ENCODE results near the gene TBC1D32. TPM values are rescaled to one million over a fixed set of nuclear protein-coding genes. Genes with fewer than 3 reads are reported as not detected.

The TBC1D32 gene
- total RNA-seq, 6 experiments from 2014 or later: 0.65 to 2.3 (median 1.7) TPM

DNA sequence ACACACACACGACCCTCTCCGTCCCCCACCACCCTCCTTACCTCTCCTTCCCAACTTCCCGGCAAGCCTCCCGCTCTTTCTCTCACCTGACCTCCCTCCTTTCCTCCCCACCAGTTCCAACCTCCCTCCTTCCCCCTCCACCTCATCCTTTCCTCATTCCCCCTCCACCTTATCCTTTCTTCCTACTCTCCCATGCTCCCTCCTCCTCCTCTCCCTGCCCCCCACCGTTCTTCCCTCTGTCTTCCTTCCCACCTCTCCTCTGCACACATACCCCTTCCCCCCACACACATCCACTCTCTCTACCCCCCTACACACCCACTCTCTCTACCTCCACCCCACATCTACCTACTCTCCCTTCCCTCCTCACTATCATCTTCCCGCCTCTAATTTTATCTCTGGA, 144.2 kb downstream of the TBC1D32 start:
- H3K4me1 ChIP-seq: no peaks in the 10 kb centered on the region
- DNase-seq (no peak), ATAC-seq (no peak)
- 65% methylated on average over 6 of the region's 6 CpGs for WGBS (ENCODE audit: insufficient coverage, low coverage, low lambda C conversion rate, missing lambda C conversion rate)
- H3K27ac ChIP-seq: no peak overlapping the region
- H3K36me3 ChIP-seq: no peaks in the 10 kb centered on the region
- H3K27me3 ChIP-seq: no peaks in the 10 kb centered on the region
- no peak for TF ChIP-seq POLR2A (IDR thresholded peaks at IDR 0.05)
- TF ChIP-seq, protein P1, sequence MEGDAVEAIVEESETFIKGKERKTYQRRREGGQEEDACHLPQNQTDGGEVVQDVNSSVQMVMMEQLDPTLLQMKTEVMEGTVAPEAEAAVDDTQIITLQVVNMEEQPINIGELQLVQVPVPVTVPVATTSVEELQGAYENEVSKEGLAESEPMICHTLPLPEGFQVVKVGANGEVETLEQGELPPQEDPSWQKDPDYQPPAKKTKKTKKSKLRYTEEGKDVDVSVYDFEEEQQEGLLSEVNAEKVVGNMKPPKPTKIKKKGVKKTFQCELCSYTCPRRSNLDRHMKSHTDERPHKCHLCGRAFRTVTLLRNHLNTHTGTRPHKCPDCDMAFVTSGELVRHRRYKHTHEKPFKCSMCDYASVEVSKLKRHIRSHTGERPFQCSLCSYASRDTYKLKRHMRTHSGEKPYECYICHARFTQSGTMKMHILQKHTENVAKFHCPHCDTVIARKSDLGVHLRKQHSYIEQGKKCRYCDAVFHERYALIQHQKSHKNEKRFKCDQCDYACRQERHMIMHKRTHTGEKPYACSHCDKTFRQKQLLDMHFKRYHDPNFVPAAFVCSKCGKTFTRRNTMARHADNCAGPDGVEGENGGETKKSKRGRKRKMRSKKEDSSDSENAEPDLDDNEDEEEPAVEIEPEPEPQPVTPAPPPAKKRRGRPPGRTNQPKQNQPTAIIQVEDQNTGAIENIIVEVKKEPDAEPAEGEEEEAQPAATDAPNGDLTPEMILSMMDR (IDR thresholded peaks at IDR 0.05): no peak
- intact Hi-C loops (cut with DNase I): no loop called here
- H3K4me3 ChIP-seq: no peak overlapping the region
- no peaks in the 10 kb centered on the region for H3K9me3 ChIP-seq

DNA sequence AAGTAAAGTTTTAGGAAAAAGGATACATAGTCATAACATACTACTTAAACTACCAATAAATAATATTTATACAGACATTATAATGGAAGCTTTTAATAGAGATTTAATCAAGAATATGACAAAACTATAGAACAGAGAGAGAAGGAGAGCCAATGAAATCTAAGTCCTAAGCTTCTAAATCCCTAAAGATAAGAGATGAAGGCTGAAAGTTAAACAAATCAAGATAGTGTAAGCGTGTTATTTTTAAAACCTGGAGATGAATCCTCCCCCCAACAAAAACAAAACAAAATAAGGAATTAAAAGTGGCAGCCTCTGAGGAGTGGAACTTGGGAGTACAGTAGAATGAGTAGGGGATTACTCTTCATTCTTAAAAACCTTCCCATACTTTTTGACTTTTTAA, 145.9 kb downstream of the TBC1D32 start:
- no peaks in the 10 kb centered on the region for H3K4me1 ChIP-seq
- intact Hi-C loops (cut with DNase I): no loop called here
- DNase-seq (no peak), ATAC-seq (no peak)
- H3K36me3 ChIP-seq: no peaks in the 10 kb centered on the region
- no peaks in the 10 kb centered on the region for H3K9me3 ChIP-seq
- H3K27me3 ChIP-seq: no peaks in the 10 kb centered on the region
- WGBS (ENCODE audit: insufficient coverage, low coverage, low lambda C conversion rate, missing lambda C conversion rate): 27% methylated on average over 1 of the region's 1 CpG
- no peak overlapping the region for H3K4me3 ChIP-seq
- no peak overlapping the region for H3K27ac ChIP-seq
- TF ChIP-seq, protein P1 (IDR thresholded peaks at IDR 0.05): no peak
- TF ChIP-seq POLR2A (IDR thresholded peaks at IDR 0.05): no peak

DNA sequence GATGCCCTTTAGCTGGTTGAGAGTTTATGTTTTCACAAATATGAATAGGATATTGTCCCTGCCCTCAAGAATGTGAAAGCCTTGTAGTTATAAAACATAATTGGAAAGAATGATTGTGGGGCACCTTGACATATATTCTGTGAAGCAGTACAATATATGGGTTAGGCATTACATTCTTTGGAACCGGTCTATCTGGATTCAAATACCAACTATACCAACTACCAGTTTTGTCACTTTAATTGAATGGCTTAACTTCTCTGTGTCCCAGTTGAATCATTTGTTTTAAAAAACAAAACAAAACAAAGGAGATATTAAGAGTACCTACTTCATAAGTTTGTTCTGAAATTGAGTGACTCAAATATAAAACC, 146.5 kb downstream of the TBC1D32 start:
- 75% methylated on average over 1 of the region's 1 CpG for WGBS (ENCODE audit: insufficient coverage, low coverage, low lambda C conversion rate, missing lambda C conversion rate)
- intact Hi-C loops (cut with DNase I): no loop called here
- DNase-seq: no peak

DNA sequence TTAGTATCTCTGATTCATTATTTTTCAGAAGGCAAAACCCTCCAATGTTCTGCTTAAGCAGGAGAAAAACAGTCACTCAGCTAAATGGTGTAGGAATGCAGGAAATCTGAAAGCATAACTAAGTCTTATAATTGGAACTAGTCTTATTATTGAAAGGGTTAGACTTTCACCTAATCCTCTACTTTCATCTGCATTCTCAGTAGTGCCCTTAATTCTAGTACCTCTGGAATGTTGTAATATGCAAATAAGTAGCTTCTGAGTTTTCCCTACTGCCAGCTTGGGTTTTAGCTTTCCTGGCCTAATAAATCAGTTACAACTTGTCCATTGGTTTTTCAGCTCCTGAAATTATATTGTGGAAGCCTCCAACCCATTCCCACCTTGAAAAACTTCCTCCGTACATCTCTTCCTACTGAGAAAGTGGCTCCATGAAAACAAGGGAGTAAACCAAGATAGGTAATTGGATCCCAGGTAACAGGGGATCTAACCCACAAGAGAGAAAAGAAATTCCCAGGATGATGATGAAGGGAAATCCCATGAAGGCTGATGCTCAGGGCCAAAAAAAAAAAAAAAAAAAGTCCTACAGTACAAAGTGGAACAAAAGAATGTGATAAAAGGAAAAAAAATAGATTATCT, 147.0 kb downstream of the TBC1D32 start:
- no peak overlapping the region for H3K4me3 ChIP-seq
- no peaks in the 10 kb centered on the region for H3K27me3 ChIP-seq
- WGBS (ENCODE audit: insufficient coverage, low coverage, low lambda C conversion rate, missing lambda C conversion rate): 86% methylated on average over 1 of the region's 1 CpG
- no peaks in the 10 kb centered on the region for H3K4me1 ChIP-seq
- DNase-seq (no peak), ATAC-seq (no peak)
- no peaks in the 10 kb centered on the region for H3K36me3 ChIP-seq
- intact Hi-C loops (cut with DNase I): no loop called here
- no peak overlapping the region for H3K27ac ChIP-seq
- no peak for TF ChIP-seq POLR2A (IDR thresholded peaks at IDR 0.05)
- TF ChIP-seq, protein P1 (IDR thresholded peaks at IDR 0.05): no peak
- no peaks in the 10 kb centered on the region for H3K9me3 ChIP-seq

More for the DNA sequence above, 146.5 kb downstream of the TBC1D32 start:
- Histone ChIP-seq H3K36me3 (no peaks in the 10 kb centered on the region), H3K9me3 (no peaks in the 10 kb centered on the region), H3K4me3 (no peak overlapping the region), H3K27me3 (no peaks in the 10 kb centered on the region), H3K27ac (no peak overlapping the region), H3K4me1 (no peaks in the 10 kb centered on the region)
- no peak for ATAC-seq
- TF ChIP-seq, protein P1 (IDR thresholded peaks at IDR 0.05): no peak

DNA sequence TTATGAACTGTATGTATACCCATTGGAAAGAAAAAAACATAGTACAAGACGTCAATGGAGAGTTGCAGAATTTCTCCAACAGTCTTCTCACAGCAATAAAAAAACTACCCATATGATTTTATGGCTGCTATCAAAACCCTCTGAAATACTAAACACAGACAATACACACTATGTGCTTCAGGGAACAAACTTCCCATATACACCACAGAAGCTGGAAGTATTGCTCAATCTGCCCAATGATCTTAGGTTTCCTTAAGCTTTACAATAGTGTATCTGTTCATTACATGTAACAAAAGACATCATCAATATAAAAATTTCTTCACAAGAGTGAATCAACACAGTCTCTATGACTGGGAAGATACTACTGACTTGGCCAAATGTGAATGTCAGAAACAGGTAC, 150.5 kb downstream of the TBC1D32 start:
- no peaks in the 10 kb centered on the region for H3K36me3 ChIP-seq
- DNase-seq: no peak
- intact Hi-C loops (cut with DNase I): no loop called here
- WGBS (ENCODE audit: insufficient coverage, low coverage, low lambda C conversion rate, missing lambda C conversion rate): 67% methylated on average over 1 of the region's 1 CpG
- ATAC-seq: no peak
- no peak for TF ChIP-seq POLR2A (IDR thresholded peaks at IDR 0.05)
- TF ChIP-seq, protein P1 (IDR thresholded peaks at IDR 0.05): no peak
- H3K4me3 ChIP-seq: no peak overlapping the region
- H3K27me3 ChIP-seq: no peaks in the 10 kb centered on the region
- no peaks in the 10 kb centered on the region for H3K4me1 ChIP-seq
- no peaks in the 10 kb centered on the region for H3K9me3 ChIP-seq
- H3K27ac ChIP-seq: no peak overlapping the region
